Activated T-cell treated with anti-CD3 and anti-CD28 coated beads for 4 hours (primary cell): ENCODE data around the gene PPIL3.

Experiments
- DNase-seq: peaks from one replicate; pipeline ENCODE4 v3.0.0-alpha.2; 2020

The PPIL3 gene

GRCh38 chr2:200860092-200860795 lies 28.6 kb downstream of the PPIL3 start:
- DNase-seq: no peak

- DNase-seq: no peak
Measured at GRCh38 chr2:200856806-200857205, 32.1 kb downstream of the PPIL3 start.

GRCh38 chr2:200852605-200853004 lies 36.3 kb downstream of the PPIL3 start:
- DNase-seq: no peak

GRCh38 chr2:200851398-200852248 lies 37.3 kb downstream of the PPIL3 start:
- no peak for DNase-seq

- DNase-seq: no peak
Measured at GRCh38 chr2:200850512-200851256, 38.2 kb downstream of the PPIL3 start.

GRCh38 chr2:200847939-200848338 lies 40.9 kb downstream of the PPIL3 start:
- DNase-seq: no peak

- no peak for DNase-seq
Measured at GRCh38 chr2:200847269-200847668, 41.6 kb downstream of the PPIL3 start.

GRCh38 chr2:200845669-200846325 lies 43.1 kb downstream of the PPIL3 start:
- no peak for DNase-seq

- no peak for DNase-seq
Measured at GRCh38 chr2:200845194-200845593, 43.7 kb downstream of the PPIL3 start.

- DNase-seq: no peak
Measured at GRCh38 chr2:200843993-200844948, 44.6 kb downstream of the PPIL3 start.

GRCh38 chr2:200839513-200839912 lies 49.4 kb downstream of the PPIL3 start:
- DNase-seq: no peak

- no peak for DNase-seq
Measured at GRCh38 chr2:200834701-200835100, 54.2 kb downstream of the PPIL3 start.

GRCh38 chr2:200829258-200829655 lies 59.6 kb downstream of the PPIL3 start:
- DNase-seq: no peak

GRCh38 chr2:200828572-200829257 lies 60.2 kb downstream of the PPIL3 start:
- no peak for DNase-seq

- DNase-seq: no peak
Measured at GRCh38 chr2:200828104-200828503, 60.8 kb downstream of the PPIL3 start.

- no peak for DNase-seq
Measured at GRCh38 chr2:200821686-200822245, 67.1 kb downstream of the PPIL3 start.
